ENCODE results near the gene SYCN.

SYCN gene

DNA sequence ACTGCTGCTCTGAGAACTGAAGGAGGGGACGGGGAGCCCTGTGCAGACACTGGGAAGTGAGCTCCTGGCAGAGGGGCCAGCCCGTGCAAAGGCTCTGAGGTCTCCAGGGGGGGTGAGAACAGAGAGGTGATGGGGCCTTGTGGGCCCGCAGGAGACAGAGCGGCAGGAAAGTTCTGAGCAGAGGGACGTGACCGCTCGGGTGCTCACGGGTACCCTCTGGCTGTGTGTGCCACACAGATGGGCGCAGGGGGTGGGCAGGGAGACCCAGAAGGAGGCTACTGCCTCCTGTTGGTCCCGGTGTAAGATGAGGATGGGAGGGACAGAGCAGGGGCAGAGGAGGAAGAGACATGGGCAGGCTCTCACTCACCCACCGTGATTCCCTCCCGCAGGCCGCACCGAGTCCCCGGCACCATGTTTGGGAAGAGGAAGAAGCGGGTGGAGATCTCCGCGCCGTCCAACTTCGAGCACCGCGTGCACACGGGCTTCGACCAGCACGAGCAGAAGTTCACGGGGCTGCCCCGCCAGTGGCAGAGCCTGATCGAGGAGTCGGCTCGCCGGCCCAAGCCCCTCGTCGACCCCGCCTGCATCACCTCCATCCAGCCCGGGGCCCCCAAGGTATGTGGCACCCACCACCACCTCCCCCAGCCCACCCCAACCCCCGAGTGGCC is 34.8 kb downstream of the SYCN start:
- no peak for DNase-seq

DNA sequence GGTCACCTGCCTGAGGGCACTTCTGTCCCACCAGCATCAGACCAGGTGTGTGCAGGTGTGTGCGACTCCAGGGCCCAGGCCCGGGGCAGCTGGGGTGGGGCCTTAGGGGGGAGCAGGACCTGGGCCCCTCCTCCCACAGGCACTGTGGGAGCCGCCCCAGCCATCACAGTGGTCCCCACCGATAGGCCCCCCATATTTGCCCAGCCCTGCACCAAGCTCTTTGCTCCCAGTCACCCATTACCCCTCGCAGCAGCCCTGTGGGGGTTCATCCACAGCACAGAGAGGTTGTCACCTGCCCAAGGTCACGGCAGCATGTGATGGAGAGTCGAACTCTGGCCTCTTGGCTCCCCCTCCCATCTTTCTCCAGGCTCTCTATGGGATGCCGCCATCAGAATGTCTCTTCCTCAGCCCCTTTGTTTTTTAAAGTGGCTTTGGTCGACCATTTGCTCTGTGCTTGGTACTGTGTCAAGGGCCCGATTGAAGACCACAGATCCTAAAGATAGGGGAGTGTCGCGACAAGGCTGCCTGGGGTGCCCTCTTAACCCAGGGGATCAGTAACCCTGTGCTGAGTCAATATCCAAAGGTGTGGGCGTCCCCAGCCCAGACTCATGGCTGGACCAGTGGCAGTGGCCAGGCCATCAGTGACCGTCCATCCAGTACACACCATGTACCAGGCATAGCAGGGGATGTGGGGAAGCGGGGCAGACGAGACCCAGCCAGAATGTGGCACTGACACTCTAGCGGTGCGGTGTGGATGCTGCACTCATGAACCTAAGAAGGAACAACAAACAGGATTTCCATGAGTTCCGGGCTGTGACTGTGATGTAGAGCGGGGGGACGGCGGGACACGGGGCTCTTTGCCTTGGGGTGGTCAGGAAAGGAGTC is 35.6 kb downstream of the SYCN start:
- DNase-seq, result no peak

DNA sequence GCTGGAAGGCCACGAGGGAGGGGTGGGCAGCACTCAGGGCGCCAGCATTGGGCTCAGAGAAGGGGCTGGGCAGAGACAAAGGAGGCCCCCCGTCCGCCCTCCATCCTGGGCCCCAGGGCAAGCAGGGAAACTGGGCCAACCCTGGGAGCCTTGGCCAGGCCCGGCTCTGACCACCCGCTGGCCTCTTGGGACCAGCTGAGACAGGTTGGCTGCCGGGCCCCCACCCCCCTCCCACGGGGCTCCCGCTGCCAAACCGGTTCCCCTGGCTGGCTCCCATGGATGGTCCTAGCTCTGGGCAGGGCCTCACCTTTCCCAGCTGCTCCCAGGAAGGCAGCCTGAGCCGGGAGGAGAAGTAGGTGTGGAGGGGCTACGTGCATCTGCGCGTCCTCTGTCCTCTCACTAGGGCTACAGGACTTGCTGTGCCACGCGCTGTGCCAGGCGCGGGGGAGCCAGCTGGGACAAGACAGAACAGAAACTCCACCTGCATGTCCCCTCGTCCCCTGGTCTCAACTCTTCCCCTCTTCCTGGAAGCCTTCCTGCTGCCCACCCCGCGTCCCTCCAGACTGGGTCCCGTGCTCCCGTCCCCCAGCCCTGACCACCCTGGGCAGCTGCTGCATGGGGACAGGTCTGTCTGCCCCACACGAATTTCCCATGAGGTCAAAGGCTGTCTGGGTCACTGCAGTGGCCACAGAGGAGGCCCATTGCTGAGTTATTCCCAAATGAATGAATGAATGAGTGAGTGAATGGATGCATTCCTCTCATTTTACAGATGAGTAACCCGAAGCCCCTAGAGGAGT is 36.4 kb downstream of the SYCN start:
- DNase-seq, result no peak

DNA sequence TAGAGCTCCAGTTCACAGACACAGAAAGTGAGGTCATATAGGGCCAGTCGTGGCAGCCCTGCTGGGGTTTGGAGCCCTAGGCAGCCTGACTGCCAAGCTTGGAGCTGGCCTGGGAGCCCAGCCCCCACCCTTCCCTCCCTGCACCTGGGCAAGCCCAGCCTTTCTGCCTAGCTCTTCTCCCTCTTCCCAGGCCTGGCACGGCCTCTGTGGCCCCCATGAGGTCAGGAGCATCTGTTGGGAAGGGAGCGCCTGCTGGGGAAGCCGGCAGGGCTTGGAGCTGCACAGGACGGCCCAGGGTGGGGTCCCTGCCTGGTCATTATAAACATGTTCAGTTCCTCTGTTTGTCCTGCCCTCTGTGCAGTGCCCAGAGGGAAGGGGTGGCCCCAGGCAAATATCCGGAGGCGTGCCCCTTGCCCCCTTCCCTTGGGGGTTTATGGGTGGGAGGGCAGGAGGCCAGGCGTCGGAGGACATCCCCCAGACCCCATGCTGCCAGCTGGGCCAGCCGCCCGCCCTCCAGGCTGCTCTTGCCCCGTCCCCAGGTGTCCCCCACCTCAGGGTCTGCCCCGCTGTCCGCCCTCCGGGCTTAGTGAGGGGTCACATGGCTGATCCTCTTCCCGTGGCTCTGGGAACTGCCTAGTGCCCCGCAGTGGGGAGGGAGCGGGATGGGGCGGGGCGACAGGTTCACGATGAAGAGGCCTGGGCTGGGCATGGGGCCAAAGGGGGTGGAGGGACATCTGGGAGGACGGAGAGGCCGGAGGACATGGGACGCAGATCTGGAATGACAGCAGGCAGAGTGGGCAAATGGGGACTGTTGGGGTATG is 37.3 kb downstream of the SYCN start:
- no peak for DNase-seq

DNA sequence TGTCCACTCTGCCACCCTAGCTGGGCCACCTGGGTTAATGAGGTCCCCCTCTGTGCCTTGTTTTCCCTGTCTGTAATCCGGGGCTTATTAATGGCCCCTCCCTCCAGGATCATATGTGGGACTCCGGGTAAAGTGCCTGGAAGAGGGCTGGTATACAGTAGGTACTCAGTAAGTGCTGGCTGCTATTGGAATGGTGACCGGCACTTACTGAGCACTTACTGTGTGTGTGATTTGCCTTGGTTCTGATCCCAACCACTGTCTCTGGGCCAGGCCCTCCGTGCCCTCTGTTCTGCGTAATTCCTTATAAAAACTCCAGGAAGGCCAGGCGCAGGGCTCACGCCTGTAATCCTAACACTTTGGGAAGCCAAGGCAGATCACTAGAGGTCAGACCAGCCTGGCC is 38.2 kb downstream of the SYCN start:
- no peak for DNase-seq

DNA sequence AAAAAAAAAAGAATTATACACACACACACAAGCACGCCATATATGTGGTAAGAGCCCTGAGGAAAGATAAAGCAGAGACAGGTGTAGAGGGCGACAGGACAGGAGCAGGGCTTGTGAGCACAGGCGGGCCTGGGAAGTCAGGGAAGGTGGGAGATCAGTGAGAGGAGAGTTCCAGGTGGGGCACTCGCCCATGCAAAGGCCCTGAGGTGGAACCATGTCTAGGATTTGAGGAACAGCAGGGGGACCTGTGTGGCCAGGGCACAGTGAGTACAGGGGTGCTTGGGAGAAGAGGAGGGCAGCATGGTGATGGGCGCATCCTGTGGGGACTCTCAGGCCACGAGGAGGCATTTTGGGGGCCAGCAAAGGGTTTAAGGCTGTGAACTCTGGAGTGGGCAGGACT is 39.8 kb downstream of the SYCN start:
- no peak for DNase-seq

DNA sequence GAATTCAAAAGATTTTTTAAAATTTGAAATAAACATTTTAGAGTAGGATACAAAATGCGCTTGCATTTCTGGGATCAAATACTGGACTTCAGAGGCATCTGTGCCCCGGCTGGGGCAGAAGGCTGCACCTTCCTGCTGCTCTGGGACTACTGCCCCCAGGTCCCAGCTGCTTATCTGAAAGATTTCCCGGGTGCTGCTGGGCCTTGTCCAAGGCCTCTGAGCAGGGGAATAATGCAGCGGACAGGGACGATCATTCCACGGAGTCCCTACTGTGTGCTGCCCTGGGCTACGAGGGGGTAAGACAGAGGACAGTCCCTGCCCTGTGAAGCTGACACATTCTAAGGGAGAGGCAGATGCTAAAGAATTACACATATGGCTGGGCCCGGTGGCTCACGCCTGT is 40.4 kb downstream of the SYCN start:
- DNase-seq, result no peak

DNA sequence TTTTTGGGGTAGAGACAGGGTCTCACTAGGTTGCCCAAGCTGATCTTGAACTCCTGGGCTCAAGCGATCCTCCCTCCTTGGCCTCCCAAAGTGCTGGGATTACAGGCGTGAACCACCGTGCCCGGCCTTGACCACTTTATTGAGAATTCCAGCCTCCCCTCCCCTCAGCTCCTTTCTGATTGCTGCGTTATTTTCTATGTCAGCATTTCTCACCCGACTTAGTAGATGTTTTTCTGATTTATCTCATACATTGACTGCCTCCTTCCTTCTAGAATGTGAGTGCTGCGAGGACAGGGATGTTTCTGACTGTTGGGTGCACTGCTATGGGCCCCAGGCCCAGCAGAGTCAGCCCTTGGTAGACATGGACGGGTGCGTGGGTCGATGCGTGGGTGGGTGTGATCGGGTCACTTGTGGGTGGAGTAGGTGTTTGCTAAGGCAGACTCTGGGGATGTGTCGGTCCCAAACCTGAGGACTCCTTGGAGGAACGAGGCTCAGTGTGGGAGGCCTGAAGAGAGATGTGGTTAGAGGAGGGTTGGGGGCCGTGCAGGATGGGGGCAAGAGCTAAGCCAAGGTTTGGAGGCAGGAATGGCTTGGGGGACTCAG is 41.5 kb downstream of the SYCN start:
- DNase-seq, result no peak

DNA sequence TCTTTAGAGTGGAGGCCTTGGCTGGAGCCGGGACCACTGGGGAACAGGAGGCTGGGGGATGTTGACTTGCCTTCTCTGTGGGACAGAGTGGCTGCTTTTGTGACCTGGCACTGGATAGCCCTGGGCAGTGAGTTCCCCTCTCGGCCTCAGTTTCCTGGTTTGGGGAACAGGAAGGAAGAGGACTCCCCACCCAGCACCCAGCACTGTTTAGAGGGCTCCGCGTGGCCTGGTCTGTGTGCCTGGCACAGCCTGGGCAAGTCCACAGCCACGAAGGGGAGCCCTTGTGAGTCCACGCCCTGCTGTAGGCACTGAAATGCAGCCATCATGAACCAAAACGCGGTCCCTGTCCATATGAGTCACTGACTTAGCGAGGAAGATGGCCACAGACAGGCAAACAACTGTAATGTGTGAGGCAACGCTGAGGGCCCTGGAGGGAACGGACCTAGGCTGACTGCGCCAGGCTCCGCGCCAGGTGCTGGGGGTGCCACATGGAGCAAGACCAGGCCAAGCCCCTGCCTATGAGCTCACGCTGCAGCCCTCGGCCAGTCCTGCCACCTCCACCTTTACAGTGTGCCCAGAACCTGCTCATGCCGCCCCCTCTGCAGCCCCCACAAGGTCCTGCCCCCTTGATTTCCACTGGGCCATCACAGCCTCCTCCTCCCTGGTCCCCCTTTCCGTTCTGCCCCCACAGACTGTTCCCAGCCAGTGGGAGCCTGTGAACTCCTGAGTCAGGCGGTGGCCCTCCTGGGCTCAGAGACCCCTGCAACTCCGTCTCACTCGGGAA is 43.0 kb downstream of the SYCN start:
- DNase-seq, result no peak

DNA sequence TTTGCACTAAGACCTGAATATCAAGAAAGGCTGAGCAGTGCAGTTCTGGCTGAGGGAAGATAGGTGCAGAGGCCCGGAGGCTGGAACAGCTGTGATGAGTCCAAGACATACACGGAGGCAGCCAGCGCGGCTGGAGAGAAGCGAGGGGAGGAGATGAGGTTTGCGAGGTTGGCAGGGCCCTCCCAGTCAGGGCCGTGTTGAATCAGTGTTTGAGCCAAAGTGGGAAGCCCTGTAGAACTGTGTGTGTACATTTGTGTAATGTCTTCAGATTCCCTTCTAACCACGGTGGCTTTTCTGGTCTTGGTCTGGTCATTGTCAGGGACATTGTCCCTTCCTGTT is 43.6 kb downstream of the SYCN start:
- DNase-seq, result no peak

DNA sequence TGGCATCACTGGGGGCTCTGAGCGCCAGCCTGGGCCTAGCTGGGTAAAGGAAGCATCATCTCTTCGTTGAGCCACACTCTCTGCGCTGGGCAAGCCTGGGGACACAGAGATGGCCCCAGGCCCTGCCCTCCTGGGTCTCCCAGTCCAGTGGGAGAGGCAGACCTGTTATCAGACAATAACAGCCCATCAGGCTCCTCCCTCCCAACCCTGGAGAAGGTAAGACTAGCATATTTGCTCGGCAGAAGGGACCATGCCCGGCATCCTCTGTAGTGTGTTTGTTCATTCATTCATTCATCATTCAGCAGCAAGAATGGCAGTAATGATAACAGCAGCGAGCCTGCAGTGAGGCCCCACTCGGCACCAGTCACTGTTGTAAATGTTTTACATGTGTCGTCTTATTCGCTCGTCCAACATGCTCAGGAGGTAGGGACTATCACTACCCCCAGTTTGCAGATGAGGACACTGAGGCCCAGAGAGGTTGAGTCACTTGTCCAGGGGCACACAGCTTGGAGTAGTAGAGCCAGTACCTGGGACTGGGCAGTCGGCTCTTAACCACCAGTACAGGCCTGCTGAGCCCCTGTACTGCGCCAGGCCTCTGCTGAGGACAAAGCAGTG is 45.3 kb downstream of the SYCN start:
- no peak for DNase-seq

DNA sequence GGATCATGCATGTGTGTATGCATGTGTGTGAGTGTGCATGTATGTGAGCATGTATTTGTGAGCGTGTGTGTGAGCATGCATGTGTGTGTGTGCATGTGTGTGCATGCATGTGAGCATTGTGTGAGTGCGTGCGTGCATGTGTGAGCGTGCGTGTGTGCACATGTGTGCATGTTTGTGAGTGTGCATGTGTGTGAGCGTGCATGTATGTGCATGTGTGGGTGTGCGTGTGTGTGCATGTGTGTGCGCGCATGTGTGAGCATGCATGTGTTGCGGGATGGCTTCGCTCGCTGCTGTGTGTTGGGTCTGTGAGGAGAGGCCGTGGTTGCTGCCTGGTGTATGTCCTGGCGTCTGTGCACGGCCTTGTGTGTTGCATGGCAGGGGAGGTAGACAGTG is 46.1 kb downstream of the SYCN start:
- no peak for DNase-seq

DNA sequence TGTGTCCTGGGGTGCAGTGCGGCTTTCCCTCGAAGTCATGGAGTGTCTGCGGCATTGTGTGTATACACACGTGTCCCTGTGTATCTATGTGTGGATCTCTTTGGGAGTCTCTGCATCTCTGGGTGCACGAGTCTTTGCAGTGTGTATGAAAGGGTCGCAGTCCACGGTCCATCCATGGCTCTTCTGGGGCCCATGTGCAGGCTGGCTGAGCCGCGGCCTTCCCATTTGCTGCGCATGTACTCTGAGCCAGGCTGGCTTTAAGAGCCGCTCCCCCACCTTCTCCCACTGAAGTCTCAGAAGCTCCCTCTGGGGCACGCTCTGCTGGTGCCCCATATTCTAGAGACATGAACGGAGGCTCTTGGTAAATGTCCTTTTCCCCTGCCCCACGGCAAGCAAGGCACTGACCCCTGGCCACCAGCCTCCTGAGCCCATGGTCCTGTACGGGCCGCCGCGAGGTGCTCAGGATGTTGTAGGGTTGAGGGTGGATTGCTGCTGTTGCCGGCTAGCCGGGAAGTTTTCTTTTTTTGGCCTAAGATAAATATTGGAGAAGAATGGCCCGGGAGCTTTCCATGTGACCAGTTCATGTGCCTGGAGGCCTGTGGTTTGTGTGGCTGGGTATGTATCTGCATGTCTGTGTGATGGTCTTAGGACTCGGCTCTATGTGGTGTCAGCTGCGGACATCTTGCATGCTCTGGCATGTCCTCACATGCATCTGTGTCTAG is 46.6 kb downstream of the SYCN start:
- no peak for DNase-seq

DNA sequence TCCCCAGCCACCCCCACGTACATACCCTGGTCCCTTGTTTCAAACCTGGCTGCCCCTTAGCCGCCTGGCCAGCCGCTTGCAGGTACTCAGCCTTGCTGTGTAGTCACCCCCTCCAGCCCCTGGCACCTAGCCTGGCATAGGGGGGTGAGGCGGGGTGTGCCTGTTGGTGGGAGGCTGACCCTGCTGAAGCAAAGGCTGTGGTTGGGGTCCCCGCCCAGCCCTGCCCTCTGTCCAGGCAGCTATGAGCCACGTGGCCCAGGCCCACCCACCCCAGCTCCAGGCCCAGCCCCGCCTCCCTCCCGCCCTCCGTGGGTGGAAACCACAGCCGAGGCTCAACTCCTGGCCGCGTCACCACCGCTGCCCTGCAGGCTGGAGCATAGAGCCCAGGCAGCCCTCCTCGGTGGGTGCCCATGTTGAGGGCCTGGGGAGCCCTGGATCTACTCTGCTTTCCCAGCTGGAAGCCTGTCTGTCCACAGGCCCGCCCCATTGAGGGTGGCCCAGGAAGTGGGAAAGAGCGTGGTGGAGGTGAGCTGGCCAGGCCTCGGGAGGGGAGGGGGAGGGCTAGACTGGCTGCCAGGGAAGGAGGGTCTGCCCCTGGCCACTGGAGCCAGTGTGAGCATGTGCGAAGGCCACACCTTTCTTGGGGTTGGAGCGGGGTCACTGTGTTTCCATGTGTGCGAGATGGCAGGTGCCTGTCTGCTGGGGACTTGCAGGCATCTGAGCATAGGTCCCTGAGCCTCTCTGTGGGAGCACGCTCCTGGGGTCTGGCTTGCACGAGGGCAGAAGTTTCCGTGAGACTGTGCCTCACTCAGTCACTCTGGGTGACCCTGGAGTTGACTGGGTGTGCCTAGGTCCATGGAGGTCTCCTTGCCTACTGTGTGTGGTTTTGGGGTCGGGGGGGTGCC is 47.5 kb downstream of the SYCN start:
- no peak for DNase-seq

DNA sequence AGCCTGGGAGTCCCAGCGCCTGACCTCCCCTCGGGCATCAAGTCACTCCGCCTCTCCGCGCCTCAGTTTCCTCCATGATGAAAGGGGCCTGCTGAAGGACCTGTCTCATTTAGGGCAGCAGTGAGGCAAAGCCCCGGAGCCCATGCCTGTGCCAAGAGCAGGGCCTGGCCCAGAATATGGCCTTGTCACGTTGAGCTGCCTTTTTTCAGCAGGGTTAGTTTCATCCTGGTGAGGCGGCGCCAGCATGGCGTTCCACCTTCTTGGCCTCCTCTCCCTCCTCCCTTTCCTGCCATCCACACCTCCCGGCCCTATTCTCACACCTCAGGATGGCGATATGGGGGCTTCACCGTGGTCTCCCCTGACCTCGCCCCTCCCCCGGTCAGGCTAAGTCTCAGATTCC is 48.3 kb downstream of the SYCN start:
- DNase-seq, result no peak

DNA sequence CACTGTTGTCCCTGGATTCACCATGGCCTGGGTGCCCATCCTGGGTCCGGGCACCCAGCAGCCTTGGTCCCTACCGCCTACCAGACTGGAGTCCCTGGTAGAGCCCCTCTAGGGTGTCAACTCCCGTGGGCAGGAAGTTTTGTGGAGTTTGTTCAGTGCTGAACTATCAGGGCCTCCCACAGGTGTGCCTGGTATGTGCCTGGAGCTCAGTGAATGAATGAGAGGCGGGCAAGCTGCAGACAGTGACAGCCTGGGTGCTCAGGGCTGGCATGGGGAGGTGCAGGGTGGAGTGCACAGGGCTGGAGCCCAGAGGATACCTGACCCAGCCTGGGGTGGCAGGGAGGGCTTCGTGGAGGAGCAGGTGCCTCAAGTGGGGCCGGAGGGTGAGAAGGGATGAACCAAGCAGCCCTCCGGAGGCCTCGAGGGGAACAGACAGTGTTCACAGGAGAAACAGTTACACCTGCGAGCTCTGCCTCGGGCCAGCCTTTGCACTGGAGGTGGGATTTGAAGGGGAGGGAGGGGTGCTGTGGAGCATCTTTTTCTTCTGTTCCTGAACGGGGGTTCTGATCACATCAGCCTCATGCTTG is 48.9 kb downstream of the SYCN start:
- no peak for DNase-seq

DNA sequence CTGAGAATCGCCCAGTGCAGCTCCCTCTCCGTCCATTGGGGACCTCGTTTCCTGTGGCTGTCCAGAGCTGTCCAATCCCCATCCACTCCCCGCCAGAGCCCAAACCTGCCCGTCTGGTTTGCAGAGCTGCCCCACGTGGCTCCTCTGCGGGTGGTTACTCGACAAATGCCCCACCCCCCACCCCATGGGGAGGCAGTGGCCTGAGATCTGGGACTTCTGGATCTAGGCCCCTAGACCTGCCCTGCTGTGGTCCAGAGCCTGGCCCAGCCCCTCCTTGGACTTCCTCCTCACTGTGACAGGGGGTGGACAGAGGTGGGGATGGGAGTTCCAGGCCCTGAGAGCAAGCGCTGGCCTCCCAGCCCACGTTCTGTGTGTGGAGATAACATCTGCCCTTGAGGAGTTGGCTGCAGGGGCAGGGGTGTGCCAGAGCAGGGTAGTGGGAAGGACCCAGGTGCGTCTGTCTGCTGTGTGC is 49.4 kb downstream of the SYCN start:
- no peak for DNase-seq

DNA sequence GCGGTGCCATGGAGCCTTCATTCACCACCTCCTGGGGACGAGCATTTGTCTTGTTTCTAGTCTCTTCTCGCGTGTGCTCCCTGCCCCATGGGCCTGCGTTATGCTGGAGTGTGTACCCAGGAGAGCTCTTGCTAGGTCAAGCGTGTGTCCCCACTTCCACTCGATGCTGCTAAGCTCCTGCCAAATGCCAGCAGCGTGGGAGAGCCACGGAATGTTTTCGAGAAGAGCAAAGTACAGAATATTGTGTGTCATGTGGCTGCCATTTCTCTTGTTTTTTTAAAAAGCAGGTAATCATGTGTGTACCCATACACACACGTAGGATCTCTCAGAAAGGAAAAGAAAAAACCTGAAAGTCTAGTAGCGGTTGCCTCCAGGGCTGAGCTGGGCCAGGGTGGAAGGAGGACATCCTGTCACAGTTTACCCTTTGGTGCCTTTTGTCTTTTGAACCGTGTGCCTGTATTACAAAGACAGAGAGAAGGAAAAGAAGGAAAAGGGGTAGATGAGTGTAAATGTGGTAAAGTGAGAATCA is 49.9 kb downstream of the SYCN start:
- no peak for DNase-seq
